Fibroblast of pulmonary artery (primary cell): Measurements from ENCODE around the gene SLC9B2.

Experiments
- DNase-seq: peaks from one replicate; pipeline ENCODE4 v3.0.0-alpha.2; 2010; ENCODE audit warnings: low read depth
- H3K4me3 ChIP-seq: replicated peaks from 2 replicates; pipeline ENCODE4 v1.5.1; 2011; ENCODE audit warnings: low read depth, mild to moderate bottlenecking, control low read depth, low read length, moderate library complexity
- CTCF ChIP-seq: IDR thresholded peaks from 2 replicates; pipeline ENCODE4 v1.5.1; 2011; ENCODE audit warnings: mild to moderate bottlenecking, control low read depth, low read length, inconsistent platforms; ENCODE audit errors: missing control alignments

Gene SLC9B2

GRCh38 chr4:103044183-103044582, 32.4 kb downstream of the SLC9B2 start:
- no peak for TF ChIP-seq CTCF
- H3K4me3 ChIP-seq: no peak overlapping the region
- DNase-seq: no peak

GRCh38 chr4:103036169-103036568, 40.4 kb downstream of the SLC9B2 start:
- no peak overlapping the region for H3K4me3 ChIP-seq
- TF ChIP-seq CTCF: no peak
- DNase-seq: no peak

GRCh38 chr4:103032574-103032973, 44.0 kb downstream of the SLC9B2 start:
- DNase-seq: peak; percentile 59
- H3K4me3 ChIP-seq: no peak overlapping the region
- peak; percentile 71 for TF ChIP-seq CTCF

- DNase-seq: no peak
- TF ChIP-seq CTCF: no peak
Observed at GRCh38 chr4:103030791-103031190, 45.8 kb downstream of the SLC9B2 start.

GRCh38 chr4:103029300-103029699, 47.3 kb downstream of the SLC9B2 start:
- no peak overlapping the region for H3K4me3 ChIP-seq
- no peak for DNase-seq
- no peak for TF ChIP-seq CTCF

More at GRCh38 chr4:103030791-103031190, 45.8 kb downstream of the SLC9B2 start:
- no peak overlapping the region for H3K4me3 ChIP-seq

GRCh38 chr4:103026868-103027267, 49.7 kb downstream of the SLC9B2 start:
- no peak for TF ChIP-seq CTCF
- no peak for DNase-seq
- H3K4me3 ChIP-seq: no peak overlapping the region

- no peak for DNase-seq
- no peak for TF ChIP-seq CTCF
- H3K4me3 ChIP-seq: no peak overlapping the region
Observed at GRCh38 chr4:103024996-103025395, 51.6 kb downstream of the SLC9B2 start.
